ENCODE data around the gene GAREM1. TPM values are rescaled to one million over a fixed set of nuclear protein-coding genes. Genes with fewer than 3 reads are reported as not detected.

The GAREM1 gene
- total and polyA plus RNA-seq, 2 of the 8 experiments (the other 6 are each of a cell fraction or from before 2014, with no cell fraction given), result 3.6 to 9.2 TPM

DNA sequence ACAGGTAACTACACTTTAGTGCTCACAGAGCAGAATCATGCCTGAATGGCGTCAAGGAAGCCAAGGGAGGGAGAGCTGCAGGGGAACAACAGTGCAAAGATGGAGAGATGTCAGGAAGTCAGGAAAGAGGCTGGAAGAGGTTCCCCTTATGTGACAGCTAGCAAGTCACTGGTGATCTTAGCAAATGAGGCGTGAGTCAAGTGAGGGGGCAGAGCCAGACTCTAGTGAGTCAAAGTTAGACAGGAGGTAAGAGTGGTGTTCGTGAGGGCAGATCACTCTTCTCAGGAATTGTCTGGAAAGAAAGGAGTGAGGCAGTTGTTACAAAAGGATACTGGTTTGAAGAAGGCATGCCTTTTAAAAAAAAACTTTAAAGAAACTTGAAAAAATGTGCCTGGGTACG lies 193.8 kb downstream of the GAREM1 start (continued):
- TF ChIP-seq PHF8 (conservative IDR thresholded peaks at IDR 0.05; ENCODE audit: low read depth, low read length), result no peak
- no peak for TF ChIP-seq CTBP2 (IDR thresholded peaks at IDR 0.05; ENCODE audit: borderline replicate concordance, insufficient read depth, insufficient read length, low read length)
- TF ChIP-seq NRF1 (IDR thresholded peaks at IDR 0.05; ENCODE audit: low read depth, low read length), result no peak
- no peak for TF ChIP-seq RAD21 (IDR thresholded peaks at IDR 0.05 in 1 of 2, conservative IDR thresholded peaks at IDR 0.05 in 1 of 2; ENCODE audit: low read depth in 2 of 2, low read length in 2 of 2)
- TF ChIP-seq, protein P1, sequence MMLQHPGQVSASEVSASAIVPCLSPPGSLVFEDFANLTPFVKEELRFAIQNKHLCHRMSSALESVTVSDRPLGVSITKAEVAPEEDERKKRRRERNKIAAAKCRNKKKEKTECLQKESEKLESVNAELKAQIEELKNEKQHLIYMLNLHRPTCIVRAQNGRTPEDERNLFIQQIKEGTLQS (IDR thresholded peaks at IDR 0.05; ENCODE audit: insufficient read depth, low read depth, low read length), result no peak
- TF ChIP-seq, protein P2, sequence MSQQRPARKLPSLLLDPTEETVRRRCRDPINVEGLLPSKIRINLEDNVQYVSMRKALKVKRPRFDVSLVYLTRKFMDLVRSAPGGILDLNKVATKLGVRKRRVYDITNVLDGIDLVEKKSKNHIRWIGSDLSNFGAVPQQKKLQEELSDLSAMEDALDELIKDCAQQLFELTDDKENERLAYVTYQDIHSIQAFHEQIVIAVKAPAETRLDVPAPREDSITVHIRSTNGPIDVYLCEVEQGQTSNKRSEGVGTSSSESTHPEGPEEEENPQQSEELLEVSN (IDR thresholded peaks at IDR 0.05), result no peak
- no peak for TF ChIP-seq EP300 (IDR thresholded peaks at IDR 0.05; ENCODE audit: borderline replicate concordance in 1 of 2, low read depth in 2 of 2, low read length in 2 of 2)

Data from H1 (cell line).